ENCODE results near the gene STUB1. TPM values are rescaled to one million over a fixed set of nuclear protein-coding genes. Genes with fewer than 3 reads are reported as not detected.

STUB1 gene
- total and polyA plus RNA-seq, 2 experiments from 2014 or later, result 91.7 to 108 TPM

- Histone ChIP-seq H3K27ac (ENCODE audit: low read depth) (no peak within 1 kb of the TSS), H3K36me3 (ENCODE audit: insufficient read depth) (no peaks in the 10 kb centered on the region), H3K27me3 (ENCODE audit: insufficient read depth) (peaks cover 53% of the 10 kb centered on the region), H4K20me1 (replicated peaks; ENCODE audit: insufficient read depth) (no peaks in the 10 kb centered on the region), H3K9me2 (ENCODE audit: insufficient read depth) (no peaks in the 10 kb centered on the region), H3K4me2 (peak within 1 kb of the TSS; percentile 81), H2AFZ (peak within 1 kb of the TSS; percentile 76), H3F3A (replicated peaks; ENCODE audit: low read depth) (no peaks in the 10 kb centered on the region), H3K4me1 (ENCODE audit: insufficient read depth) (peaks cover 6% of the 10 kb centered on the region; the same call in 1 of the 2 replicates), H3K4me3 (peak within 1 kb of the TSS; percentile 59), H3K79me2 (replicated peaks; ENCODE audit: insufficient read depth) (no peaks in the 10 kb centered on the region)
- Mint-ChIP-seq H3K4me3 (peak within 1 kb of the TSS; percentile 64), H3K4me1 (peaks cover 8% of the 10 kb centered on the region; the same call in 2 of the 3 replicates), H3K27ac (no peak within 1 kb of the TSS), H3K27me3 (ENCODE audit: insufficient read depth, low read depth, poor library complexity) (peaks cover 37% of the 10 kb centered on the region), H3K36me3 (ENCODE audit: low read depth) (no peaks in the 10 kb centered on the region), H3K9me3 (peaks cover 4% of the 10 kb centered on the region; the same call in 1 of the 3 replicates)
- TF ChIP-seq EZH2 (IDR thresholded peaks at IDR 0.05; ENCODE audit: low read depth, unreplicated experiment) (no peak), ETS1 (IDR thresholded peaks at IDR 0.05) (no peak), POLR2AphosphoS5 (IDR thresholded peaks at IDR 0.05; ENCODE audit: low read depth) (peak; percentile 28), STAT1 (IDR thresholded peaks at IDR 0.05; ENCODE audit: unreplicated experiment) (no peak), ZNF114 (CRISPR knock-in tag; IDR thresholded peaks at IDR 0.05) (no peak), JUNB (IDR thresholded peaks at IDR 0.05; ENCODE audit: unreplicated experiment) (no peak), ZNF331 (CRISPR knock-in tag; IDR thresholded peaks at IDR 0.05; ENCODE audit: low read depth) (no peak), EZH2phosphoT487 (IDR thresholded peaks at IDR 0.05; ENCODE audit: unreplicated experiment) (no peak)
- ATAC-seq (peak; percentile 44), DNase-seq (ENCODE audit: low spot score) (peak; percentile 95)
These were observed 34.6 kb downstream of the STUB1 start, which contains the start of gene METRN for GRCh38 chr16:714558-715476. TSS of gene METRN (plus strand) at chr16:715118. CDS start at chr16:715290, 172 bp downstream.

GRCh38 chr16:715477-716199 is 35.4 kb downstream of the STUB1 start:
- H3K36me3 ChIP-seq (ENCODE audit: insufficient read depth), result no peaks in the 10 kb centered on the region
- H3K4me3 ChIP-seq, result peak overlapping the region; percentile 59
- H2AFZ ChIP-seq, result no peak overlapping the region
- no peaks in the 10 kb centered on the region for H3K79me2 ChIP-seq (replicated peaks; ENCODE audit: insufficient read depth)
- H3K27ac ChIP-seq (ENCODE audit: low read depth), result no peak overlapping the region
- DNase-seq (ENCODE audit: low spot score), result peak; percentile 62
- peaks cover 12% of the 10 kb centered on the region; the same call in 1 of the 2 replicates for H3K4me1 ChIP-seq (ENCODE audit: insufficient read depth)
- H3K4me2 ChIP-seq, result peak overlapping the region; percentile 81
- Mint-ChIP-seq H3K4me3 (peak overlapping the region; percentile 64), H3K9me3 (peaks cover 4% of the 10 kb centered on the region; the same call in 1 of the 3 replicates), H3K4me1 (peaks cover 13% of the 10 kb centered on the region; the same call in 2 of the 3 replicates), H3K36me3 (ENCODE audit: low read depth) (no peaks in the 10 kb centered on the region), H3K27ac (no peak overlapping the region), H3K27me3 (ENCODE audit: insufficient read depth, low read depth, poor library complexity) (peaks cover 44% of the 10 kb centered on the region)
- no peaks in the 10 kb centered on the region for H3K9me2 ChIP-seq (ENCODE audit: insufficient read depth)
- H3K27me3 ChIP-seq (ENCODE audit: insufficient read depth), result peaks cover 53% of the 10 kb centered on the region
- H4K20me1 ChIP-seq (replicated peaks; ENCODE audit: insufficient read depth), result no peaks in the 10 kb centered on the region
- no peaks in the 10 kb centered on the region for H3F3A ChIP-seq (replicated peaks; ENCODE audit: low read depth)
- ATAC-seq, result peak; percentile 17
- no peak for TF ChIP-seq NANOG (IDR thresholded peaks at IDR 0.05; ENCODE audit: borderline replicate concordance)
- TF ChIP-seq CTCF (conservative IDR thresholded peaks at IDR 0.05; ENCODE audit: low read depth in 2 of 2), result peak; percentile 9 to 54; a peak in 3 of 4 replicates
- TF ChIP-seq STAT1 (IDR thresholded peaks at IDR 0.05; ENCODE audit: unreplicated experiment), result no peak
- TF ChIP-seq EZH2 (IDR thresholded peaks at IDR 0.05; ENCODE audit: low read depth, unreplicated experiment), result peak; percentile 17

Measured in GM23338 (cell line).